Islet of Langerhans (tissue), 1 donor: ENCODE results near the gene C1QA.
"Not testable (repeated sequence)": the region's sequence is repeated elsewhere in the genome, so short reads cannot be mapped to it uniquely, and the experiment has no call there.

ENCODE experiments used
- FAIRE-seq: peaks from one replicate; lab custom pipeline; 2011; peaks lifted over from hg19 to GRCh38; lab: Jason Lieb, UNC

Gene C1QA

DNA sequence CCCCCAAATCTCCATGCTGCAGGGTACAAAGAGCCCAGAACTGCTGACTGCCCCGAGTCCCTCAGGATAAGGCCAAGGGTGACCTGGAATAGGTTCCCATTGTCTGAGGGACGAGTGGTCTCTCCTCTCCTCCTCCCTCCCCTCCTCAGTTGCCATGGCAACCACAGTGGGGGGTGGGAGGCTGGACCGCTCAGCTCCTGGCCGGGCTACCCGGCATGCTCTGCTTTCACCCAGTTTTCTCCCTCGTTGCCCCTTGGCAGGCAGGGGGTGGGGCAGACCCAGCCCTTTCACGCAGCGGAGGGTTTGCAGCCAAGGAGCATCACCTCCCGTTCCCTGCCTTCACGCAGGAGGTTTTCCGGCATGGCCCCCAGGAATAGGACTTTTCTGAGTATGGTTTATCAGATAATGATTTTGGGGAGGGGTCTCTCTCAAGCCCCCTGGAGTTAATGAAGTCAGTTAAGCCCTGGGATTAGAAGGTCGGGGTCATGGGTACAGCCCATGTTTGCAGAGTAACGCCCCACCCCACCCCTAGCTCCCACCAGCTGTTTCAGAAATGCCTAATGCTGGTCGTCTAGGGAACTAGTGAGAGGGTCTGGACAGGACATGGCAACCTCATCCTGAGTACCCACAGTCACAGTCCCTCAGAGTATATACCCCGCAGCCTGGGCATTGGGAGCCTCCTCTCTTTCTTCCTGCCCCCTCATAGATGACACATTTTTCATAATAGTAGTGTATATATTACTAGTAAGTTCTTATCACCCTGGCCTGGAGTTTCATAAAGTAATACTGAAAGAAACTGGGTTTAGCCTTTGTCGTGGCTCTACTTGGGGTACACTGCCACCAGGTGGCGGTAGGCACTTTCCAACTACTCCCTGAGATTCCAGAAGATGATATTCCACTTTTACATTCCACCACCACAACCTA lies 37.3 kb downstream of the C1QA start:
- no peak for FAIRE-seq

DNA sequence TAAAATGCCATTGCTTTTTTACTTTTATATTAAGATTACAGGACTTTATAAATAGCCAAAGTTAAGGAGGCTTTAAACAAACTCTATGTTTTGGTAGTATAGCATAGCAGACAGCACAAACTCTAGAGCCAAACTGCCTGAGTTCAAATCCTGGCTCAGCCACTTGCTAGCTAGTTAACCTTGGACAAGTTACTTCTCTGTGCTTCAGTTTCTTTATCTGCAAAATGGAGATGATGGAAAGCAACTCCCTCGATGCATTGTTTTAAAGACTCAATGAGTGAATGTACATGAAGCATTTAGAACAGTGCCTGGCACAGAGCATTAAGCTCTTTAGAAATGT lies 38.0 kb downstream of the C1QA start:
- no peak for FAIRE-seq

DNA sequence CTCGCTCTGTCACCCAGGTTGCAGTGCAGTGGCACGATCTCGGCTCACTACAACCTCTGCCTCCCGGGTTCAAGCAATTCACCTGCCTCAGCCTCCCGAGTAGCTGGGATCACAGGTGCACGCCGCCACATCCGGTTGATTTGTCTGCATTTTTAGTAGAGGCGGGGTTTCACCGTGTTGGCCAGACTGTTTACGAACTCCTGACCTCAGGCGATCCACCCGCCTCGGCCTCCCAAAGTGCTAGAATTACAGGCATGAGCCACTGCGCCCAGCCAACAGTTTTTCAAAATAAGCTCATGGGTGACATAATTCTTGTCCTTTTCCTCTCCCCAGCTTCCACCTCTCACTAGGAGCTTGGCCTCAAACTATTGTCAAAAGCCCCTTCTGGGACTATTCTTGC lies 39.7 kb downstream of the C1QA start:
- FAIRE-seq = not testable (repeated sequence)

DNA sequence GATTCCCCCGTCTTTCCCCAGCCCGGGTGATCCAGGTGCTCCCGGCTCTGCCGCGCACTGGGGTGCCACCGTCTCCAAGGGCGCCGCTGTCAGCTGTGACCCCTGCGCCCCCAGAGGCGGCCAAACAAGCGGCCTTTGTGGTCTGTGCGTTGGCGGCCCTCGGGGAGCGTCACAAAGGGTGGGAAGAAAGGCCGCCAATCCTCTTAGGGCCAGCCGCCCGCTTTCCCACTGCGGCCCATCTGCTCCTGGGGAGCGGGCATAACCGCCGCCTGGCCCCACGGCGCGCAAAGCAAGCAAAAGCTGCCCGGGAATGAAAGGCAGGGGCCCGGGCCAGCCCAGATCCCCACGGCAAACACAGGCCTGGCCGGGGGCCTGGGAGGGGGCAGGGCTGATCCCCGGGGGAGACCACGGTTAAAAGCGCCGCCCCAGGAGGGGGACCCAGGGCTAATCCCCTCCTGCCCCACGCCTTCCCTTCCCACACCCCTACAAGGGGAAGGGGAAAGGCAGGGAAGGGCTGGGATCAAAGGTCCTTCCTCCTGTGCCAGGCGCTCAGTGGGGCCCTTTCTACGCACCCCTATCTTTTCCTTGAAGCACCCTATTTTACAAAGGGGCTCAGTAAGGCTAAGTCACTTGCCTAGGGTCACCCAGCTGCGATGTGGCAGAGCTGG lies 40.6 kb downstream of the C1QA start:
- no peak for FAIRE-seq

DNA sequence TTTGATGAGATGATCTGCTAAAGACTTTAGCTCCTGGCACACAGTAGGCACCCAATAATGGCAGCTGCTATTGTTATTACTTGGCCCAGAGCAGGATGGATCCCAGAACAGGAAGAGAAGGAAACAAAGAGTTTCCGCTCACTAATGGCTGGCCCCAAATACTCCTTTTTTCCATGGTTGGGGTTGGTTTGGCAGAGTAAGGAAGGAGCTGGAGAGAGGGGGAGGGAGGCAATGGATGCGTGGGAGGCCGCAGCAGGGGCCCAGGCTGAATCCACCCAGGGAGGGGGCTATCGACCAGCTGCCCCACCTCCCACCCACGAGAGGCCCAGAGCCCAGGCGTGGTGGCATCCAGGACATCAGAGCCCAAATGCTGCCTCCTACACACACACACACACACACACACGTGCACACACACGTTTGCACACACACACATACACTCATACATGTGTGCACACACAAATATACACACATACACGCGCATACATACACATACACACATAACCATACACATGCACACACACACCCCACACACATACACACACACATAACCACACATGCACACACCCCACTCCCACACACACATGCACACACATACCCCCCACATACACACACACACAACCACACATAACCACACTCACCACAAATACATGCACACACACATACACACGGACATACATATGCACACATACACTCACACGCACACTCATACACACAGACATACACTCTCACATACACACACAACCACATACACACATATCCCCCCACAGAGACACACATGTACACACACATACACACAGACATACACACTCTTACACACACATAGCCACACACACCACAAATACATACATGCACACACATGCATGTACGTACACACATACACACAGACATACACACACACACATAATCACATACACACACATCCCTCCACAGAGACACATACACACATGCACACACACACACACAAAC lies 41.8 kb downstream of the C1QA start:
- FAIRE-seq = no peak

DNA sequence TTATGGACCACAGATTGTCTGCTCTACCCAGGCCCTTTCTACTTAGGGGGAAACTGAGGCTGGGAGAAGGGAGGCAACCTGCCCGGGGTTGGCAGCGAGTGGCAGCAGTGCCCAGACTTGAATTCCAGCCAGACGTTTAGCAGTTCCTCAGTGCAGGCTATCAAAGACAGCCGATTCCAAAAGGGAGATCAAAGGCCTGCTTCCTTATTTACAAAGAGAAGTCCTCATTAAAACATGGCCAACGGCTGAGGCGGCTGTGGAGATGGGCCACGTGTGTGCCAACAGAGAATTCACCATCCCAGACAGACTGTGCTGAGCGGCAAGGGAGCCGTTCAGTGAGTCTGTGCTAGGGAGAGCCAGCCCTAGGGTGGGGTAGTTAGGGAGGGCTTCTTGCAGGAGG lies 44.3 kb downstream of the C1QA start:
- no peak for FAIRE-seq

DNA sequence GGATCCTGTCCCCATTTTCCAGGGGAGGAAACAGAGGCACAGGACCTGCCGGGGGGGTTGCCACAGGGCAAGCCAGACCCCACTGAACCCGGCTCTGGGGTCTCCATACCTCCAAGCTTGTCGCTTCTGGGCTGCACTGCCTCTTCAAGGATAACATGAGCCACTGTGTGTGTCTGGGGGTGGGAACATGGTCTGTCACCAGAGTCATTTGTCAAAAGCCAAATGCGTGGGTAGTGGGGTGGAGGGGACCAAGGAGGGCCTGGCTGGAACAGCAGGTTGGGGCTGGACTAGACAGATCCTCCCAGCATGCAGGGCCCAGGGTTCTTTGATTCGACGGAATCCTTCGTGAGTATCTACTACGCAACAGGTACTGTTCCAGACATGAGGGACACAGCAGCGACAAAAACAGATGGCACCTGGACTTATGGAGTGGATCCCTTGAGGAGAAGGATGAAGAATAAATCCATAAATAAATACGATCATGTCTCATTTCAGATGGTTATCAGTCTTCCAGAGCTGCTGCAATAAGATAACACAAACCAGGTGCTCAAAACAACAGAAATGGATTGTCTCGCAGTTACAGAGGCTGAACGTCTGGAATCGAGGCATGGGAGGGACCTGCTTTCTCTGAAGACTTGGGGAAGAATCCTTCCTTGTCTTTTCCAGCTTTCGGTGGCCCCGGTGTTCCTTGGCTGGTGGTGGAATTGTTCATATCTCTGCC lies 45.3 kb downstream of the C1QA start:
- FAIRE-seq = no peak

DNA sequence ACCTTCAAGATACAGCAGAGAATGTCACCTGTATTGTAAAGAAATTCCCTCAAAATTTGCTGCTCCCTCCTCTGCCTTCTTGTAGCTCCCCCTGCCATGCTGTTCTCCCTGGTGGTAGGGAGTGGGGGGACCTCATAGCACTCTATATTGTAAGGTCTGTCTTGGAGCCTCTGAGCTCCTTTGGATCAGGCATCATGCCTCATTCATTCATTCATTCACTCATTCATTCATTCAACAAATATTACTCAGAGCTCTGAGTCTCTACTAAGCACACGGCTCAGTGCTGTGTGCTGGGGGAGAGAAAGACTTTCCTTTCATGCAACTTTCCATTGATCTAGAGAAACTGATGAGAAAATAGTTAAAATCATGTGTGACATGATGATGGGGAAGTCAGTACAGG lies 47.1 kb downstream of the C1QA start:
- FAIRE-seq = no peak

DNA sequence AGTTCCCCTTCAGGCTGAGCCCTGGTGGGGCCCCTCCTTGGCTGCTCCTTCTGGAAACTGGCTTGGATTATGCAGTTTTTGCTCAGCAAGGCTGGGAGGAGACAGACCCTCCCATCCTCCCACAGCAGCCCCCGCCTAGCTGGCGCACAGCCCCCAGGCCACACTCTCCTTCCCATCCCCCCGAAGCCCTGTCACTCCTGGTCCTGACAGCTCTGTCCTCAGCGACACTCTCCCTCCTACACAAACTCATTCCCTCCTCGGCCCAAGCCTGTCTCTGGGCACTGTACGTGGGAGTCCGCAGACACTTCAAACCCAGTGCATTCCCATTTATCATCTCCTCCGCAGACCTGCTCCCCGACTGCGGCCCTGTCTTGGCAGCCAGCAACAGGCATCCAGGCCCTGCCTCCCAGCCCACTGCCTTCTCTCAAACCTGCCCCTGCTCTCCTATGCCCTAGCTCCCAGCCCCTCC lies 49.2 kb downstream of the C1QA start:
- FAIRE-seq = no peak

DNA sequence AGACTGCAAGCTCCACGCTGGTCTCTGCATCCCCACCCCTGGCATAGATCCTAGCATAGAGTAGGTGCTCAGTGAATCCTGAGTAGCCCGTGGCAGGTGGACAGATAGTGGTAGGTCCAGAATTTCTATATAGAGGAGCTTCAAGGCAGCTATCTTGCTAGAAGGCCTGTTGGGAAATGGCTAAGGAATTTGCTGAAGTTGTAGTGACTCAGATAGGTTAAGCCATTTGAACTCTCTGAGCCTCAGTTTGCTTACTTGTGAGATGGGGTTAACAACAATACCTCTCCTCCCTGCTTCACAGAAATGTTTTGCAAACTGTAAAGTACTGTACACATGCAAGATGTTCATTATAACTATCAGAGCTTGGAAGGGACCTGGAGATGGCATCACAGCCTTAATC lies 50.8 kb downstream of the C1QA start:
- FAIRE-seq = no peak

DNA sequence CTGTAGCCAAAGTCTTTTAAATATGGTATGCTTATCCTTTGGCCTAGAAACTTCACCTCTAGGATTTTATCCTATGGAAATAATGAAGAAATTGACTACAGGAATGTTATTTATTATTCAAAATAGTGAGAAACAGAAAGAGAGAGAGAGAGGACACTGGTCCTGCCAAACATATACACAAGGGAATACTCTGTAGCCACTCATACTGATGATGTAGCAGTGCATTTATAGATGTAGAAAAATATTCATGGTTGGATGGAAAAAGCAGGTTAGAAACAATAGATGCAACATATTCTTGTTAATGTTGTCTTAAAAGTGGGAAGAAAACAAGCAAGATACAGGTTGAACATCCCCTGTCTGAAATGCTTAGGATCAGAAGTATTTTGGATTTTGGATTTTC lies 52.0 kb downstream of the C1QA start:
- no peak for FAIRE-seq
